Upper lobe of left lung (tissue), 6 donors: Measurements from ENCODE around the gene CCNI. TPM values are rescaled to one million over a fixed set of nuclear protein-coding genes. Genes with fewer than 3 reads are reported as not detected.

Experiments
- ATAC-seq, 2 donors: fragments of 200-7000 bp; cut with Tn5 transposase; one replicate each; pipeline ENCODE4 v1.9.1; 2022; ENCODE audit warnings: mild to moderate bottlenecking in 2 of 2, moderate library complexity in 2 of 2; ENCODE audit not compliant: low FRiP score in 2 of 2
- DNase-seq, 2 donors: peaks; one replicate each; pipeline ENCODE4 v3.0.0-alpha.2; 2019 to 2020
- H3K27ac ChIP-seq, 4 donors: fragments of 200-600 bp; sonication (generic); one replicate each; pipeline ENCODE4 v1.5.1; 2016 to 2019
- H3K27me3 ChIP-seq, 4 donors: fragments of 200-600 bp; sonication (generic); one replicate each; pipeline ENCODE4 v1.5.1; 2017 to 2019
- H3K36me3 ChIP-seq, 4 donors: fragments of 200-600 bp; sonication (generic); one replicate each; pipeline ENCODE4 v1.5.1; 2016 to 2019
- H3K4me1 ChIP-seq, 4 donors: fragments of 200-600 bp; sonication (generic); one replicate each; pipeline ENCODE4 v1.5.1; 2018 to 2019
- H3K4me3 ChIP-seq, 4 donors: fragments of 200-600 bp; sonication (generic); one replicate each; pipeline ENCODE4 v1.5.1; 2017 to 2019; ENCODE audit warnings: mild to moderate bottlenecking in 2 of 4, moderate library complexity in 1 of 4
- H3K9me3 ChIP-seq, 4 donors: fragments of 200-600 bp; sonication (generic); one replicate each; pipeline ENCODE4 v1.5.1; 2018 to 2019
- CTCF ChIP-seq, 6 experiments: fragments of 450-650 bp in 4 of 6; fragments of 200-600 bp in 2 of 6; sonication (generic) in 2 of 6; IDR thresholded peaks; one replicate each; pipeline ENCODE4 v1.5.1; 2016 to 2019; ENCODE audit warnings: antibody characterized with exemption in 6 of 6
- EP300 ChIP-seq, 4 donors: sonication (generic); formaldehyde crosslinking; IDR thresholded peaks; one replicate each; pipeline ENCODE4 v1.5.1; 2017; ENCODE audit warnings: antibody characterized with exemption in 4 of 4, control low read depth in 2 of 4
- POLR2A ChIP-seq, 4 donors: fragments of 450-650 bp; IDR thresholded peaks; one replicate each; pipeline ENCODE4 v1.5.1; 2016 to 2017; ENCODE audit warnings: antibody characterized with exemption in 4 of 4, mild to moderate bottlenecking in 2 of 4
- POLR2AphosphoS5 ChIP-seq, 2 donors: sonication (generic); formaldehyde crosslinking; IDR thresholded peaks; one replicate each; pipeline ENCODE4 v1.5.1; 2017; ENCODE audit warnings: antibody characterized with exemption in 2 of 2
- WGBS, 2 donors: methylation state at CpG; one replicate each; pipeline ENCODE4 v1.1.5; 2017 to 2018; 5-methylcytosine and 5-hydroxymethylcytosine counted together
- total RNA-seq, 6 donors: library from RNA; depleted of rRNA in 4 of 6; stranded (reverse); fragments of >200 nt in 4 of 6; gene quantifications; one replicate each; pipeline versions ENCODE4 v1.1.0 to v1.2.1, GENCODE V29; 2016 to 2021
- donor health status: DM: no; HTN: no; CAD: no; lungs with moderate emphysema.
- donor health status: DM: no; HTN: yes; CAD: no; lungs with severe emphysema.

CCNI gene
- total RNA-seq, 6 donors from 2014 or later: 132 to 305 (median 216) TPM

GRCh38 chr4:77104791-77105540 lies 29.2 kb upstream of the CCNI start:
- Histone ChIP-seq H3K36me3 (no peaks in the 10 kb centered on the region), H3K27ac (peak overlapping the region in 1 of 4 donors; percentile 22), H3K4me1 (peaks cover 0 to 14% (median 9%) of the 10 kb centered on the region in 4 donors), H3K27me3 (no peaks in the 10 kb centered on the region), H3K4me3 (peak overlapping the region in 1 of 4 donors; percentile 2), H3K9me3 (no peaks in the 10 kb centered on the region)
- 50 to 57% methylated on average over 8 of the region's 8 CpGs for WGBS, 2 donors
- ATAC-seq (peak; percentile 53 to 60), DNase-seq (peak in 1 of 2 donors; percentile 49)
- TF ChIP-seq POLR2A (IDR thresholded peaks at IDR 0.05) (no peak), EP300 (IDR thresholded peaks at IDR 0.05) (peak in 1 of 4 donors; percentile 30)

- DNase-seq: no peak
- Histone ChIP-seq H3K27me3 (no peaks in the 10 kb centered on the region), H3K36me3 (no peaks in the 10 kb centered on the region), H3K27ac (peak overlapping the region in 1 of 4 donors; percentile 22), H3K4me1 (peaks cover 0 to 14% (median 11%) of the 10 kb centered on the region in 4 donors), H3K4me3 (no peak overlapping the region), H3K9me3 (no peaks in the 10 kb centered on the region)
- WGBS, 2 donors: 83 to 95% methylated on average over 1 of the region's 1 CpG
- ATAC-seq: no peak
- TF ChIP-seq POLR2A (IDR thresholded peaks at IDR 0.05) (no peak), POLR2AphosphoS5 (IDR thresholded peaks at IDR 0.05) (no peak), CTCF (IDR thresholded peaks at IDR 0.05) (no peak), EP300 (IDR thresholded peaks at IDR 0.05) (no peak)
These were observed 28.6 kb upstream of the CCNI start for GRCh38 chr4:77104388-77104787.

- Histone ChIP-seq H3K9me3 (no peaks in the 10 kb centered on the region), H3K4me1 (peaks cover 2 to 11% (median 10%) of the 10 kb centered on the region in 4 donors), H3K36me3 (no peaks in the 10 kb centered on the region), H3K27ac (no peak overlapping the region), H3K27me3 (no peaks in the 10 kb centered on the region), H3K4me3 (no peak overlapping the region)
- no peak for DNase-seq
- TF ChIP-seq POLR2A (IDR thresholded peaks at IDR 0.05) (no peak), POLR2AphosphoS5 (IDR thresholded peaks at IDR 0.05) (no peak), EP300 (IDR thresholded peaks at IDR 0.05) (no peak), CTCF (IDR thresholded peaks at IDR 0.05) (no peak)
- peak in 1 of 2 donors; percentile 61 for ATAC-seq
- 25 to 34% methylated on average over 2 of the region's 2 CpGs for WGBS, 2 donors
These were observed 24.4 kb upstream of the CCNI start for GRCh38 chr4:77100234-77100633.

GRCh38 chr4:77097611-77098010 lies 21.8 kb upstream of the CCNI start:
- H3K4me1 ChIP-seq: peaks cover 4 to 11% (median 5%) of the 10 kb centered on the region in 4 donors
- H3K27ac ChIP-seq: no peak overlapping the region
- no peaks in the 10 kb centered on the region for H3K27me3 ChIP-seq
- TF ChIP-seq CTCF (IDR thresholded peaks at IDR 0.05): no peak
- TF ChIP-seq EP300 (IDR thresholded peaks at IDR 0.05): no peak
- TF ChIP-seq POLR2A (IDR thresholded peaks at IDR 0.05): no peak
- TF ChIP-seq POLR2AphosphoS5 (IDR thresholded peaks at IDR 0.05): no peak
- no peaks in the 10 kb centered on the region for H3K36me3 ChIP-seq
- no peak overlapping the region for H3K4me3 ChIP-seq
- DNase-seq (no peak), ATAC-seq (no peak)
- no peaks in the 10 kb centered on the region for H3K9me3 ChIP-seq

GRCh38 chr4:77095101-77095821 lies 19.5 kb upstream of the CCNI start:
- ATAC-seq: peak; percentile 88 to 94
- WGBS, 2 donors: 30 to 34% methylated on average over 6 of the region's 6 CpGs
- H3K27ac ChIP-seq: no peak overlapping the region

More at GRCh38 chr4:77095101-77095821, 19.5 kb upstream of the CCNI start:
- peak in 1 of 2 donors; percentile 90 for DNase-seq
- Histone ChIP-seq H3K4me1 (peaks cover 0 to 6% (median 4%) of the 10 kb centered on the region in 4 donors), H3K27me3 (no peaks in the 10 kb centered on the region), H3K9me3 (no peaks in the 10 kb centered on the region), H3K36me3 (no peaks in the 10 kb centered on the region), H3K4me3 (no peak overlapping the region)
- peak; percentile 66 to 90 (median 81) for TF ChIP-seq CTCF (IDR thresholded peaks at IDR 0.05)
- TF ChIP-seq EP300 (IDR thresholded peaks at IDR 0.05): no peak
